ENCODE data around the gene PADI4.

PADI4 gene

DNA sequence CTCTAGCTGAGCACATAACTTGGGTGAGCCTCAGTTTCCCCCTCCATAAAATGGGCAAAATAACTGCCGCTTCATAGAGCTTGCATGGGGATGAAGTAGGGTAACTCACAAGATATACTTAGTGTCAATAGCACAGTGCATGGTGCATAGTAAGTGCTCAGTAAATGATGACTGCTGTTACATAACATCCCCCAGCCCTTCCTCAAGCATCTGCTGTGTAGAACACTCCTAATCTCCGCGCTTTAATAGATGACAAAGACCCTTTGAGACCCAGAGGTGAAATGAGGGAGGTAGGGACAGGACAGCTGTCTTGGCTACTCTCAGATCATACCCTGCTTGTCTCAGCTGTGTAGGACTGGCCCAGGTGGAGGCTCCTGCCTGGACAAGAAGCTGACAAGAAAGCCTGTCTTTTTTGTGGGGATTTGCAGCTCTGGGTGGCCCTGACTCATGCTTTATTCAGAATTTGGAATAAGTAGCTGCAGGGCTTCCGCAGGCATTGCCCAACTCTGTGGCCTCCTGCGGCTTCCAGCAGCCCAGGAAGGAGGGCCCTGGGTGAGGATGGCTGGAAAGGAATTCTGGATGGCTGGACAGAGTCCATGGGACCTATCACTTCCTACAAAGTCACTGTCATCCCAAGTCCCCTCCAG lies 20.7 kb upstream of the PADI4 start:
- DNase-seq = no peak

DNA sequence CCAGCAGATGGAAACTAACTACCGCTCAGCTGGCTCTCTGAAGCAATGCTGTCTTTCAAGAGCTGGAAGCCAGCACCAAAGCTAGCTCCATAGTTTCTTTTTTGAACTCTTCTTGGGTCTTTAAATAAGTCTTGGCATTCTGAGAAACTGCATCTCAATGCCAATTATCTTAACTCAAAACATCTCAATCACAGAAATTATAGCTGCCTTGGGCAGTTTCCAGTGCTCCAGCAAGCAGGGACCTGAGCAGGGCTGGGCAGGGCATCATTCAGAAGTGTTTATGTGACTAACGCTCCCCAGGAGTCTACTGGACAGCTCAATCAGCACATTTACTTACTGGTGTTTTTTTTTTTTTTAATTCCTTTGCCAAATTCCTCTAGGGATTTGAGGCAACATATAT lies 18.3 kb upstream of the PADI4 start:
- no peak for DNase-seq

DNA sequence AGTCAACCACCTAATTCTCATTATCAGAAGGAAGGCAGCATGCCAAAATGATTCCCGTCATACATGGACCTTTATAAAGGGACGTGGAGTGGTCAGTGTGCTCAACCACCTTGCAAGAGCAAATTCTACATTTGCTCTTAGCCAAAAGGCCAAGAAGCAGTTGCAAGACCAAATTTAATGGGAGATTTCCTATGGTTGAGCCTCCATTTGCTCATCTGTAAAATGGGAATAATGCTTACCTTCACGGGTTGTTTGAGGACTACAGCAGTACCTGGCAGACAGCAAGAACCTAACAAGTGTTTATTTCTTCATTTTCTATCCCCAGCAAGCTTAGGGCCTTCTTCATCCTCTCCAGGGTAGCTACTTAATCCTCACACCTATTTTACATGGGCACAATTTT lies 17.4 kb upstream of the PADI4 start:
- DNase-seq = no peak

DNA sequence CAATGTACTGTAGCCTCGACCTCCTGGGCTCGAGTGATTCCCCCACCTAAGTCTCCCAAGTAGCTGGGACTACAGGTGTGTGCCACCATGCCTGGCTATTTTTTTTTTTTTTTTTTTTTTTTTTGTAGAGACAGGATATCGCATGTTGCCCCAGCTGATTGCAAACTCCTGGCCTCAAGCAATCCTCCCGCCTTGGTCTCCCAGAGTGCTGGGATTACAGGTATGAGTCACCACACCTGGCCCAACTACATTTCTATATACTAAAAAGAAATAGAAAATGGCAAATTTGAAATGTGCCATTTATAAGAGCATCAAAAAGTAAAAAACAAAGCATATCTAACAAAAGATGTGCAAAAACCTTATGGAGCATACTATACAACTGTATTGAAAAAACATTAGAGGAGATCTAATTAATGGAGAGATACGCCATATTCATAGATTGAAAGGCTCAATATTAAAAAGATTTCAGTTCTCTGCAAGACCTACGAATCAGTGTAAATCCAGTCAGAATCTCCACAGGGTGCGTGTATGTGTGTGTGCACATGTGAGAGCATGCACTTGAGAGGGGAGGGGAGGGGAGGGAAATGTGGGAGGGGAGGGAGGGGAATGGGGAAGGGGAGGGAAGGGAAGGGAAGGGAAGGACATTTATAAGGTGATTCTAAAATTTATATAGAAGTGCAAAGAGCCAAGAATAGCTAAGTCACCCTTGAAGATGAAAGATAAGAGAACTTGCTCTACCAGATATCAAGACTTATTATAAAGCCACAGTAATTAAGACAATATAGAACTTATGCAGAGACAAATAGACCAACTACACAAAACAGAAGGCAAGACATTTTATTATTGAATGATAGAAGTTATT lies 15.5 kb upstream of the PADI4 start:
- DNase-seq = no peak

DNA sequence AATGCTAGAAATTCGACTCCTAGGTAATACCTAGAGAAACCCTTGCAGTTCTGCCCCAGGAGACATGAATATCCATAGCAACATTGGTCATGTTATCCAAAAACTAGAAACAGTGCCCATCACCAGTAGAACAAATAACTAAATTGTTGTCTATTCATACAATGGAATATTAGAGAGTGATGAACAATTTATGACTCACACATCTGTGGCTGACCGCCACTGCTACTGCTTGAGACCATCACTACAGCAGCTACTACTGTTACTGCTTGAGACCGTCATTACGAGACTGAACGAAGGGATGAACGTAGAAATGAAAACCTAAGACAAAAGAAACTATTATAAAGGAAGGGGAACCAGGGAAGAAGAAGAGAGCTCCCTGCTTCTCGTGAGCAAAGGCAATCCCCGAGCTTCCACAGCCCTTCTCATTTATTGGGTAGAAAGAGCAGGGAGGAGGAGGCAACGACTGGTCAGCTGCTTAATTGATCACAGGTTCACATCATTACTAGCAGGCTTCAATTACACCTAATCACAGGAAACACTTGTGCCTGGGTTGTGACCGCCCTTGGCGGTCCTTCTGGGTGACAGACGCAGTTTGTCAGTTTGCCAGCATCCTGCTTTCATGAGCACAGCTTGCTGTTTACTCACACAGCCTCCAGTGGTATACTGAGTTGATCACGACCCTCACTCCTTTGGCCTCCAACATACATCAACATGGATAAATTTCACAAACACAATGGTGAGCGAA lies 14.1 kb upstream of the PADI4 start:
- no peak for DNase-seq

DNA sequence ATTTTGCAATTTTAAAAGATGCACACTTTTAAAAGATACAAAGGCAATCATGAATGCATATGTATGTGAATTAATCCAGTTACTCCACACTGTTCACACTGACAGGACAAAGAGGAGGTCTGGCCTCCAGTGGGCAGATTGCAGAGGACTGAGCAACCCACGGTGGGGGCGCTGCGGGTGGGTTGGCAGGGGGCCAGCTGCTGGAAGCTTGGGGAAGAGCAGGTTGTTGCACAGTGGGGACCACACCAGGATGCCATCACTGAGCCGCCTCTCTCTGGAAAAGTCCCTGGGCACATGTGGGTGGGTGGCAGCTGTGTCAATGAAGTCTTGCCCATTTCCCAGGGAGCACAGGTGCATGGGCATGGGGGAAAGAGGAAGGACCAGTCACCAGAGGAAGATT lies 12.7 kb upstream of the PADI4 start:
- DNase-seq = no peak

DNA sequence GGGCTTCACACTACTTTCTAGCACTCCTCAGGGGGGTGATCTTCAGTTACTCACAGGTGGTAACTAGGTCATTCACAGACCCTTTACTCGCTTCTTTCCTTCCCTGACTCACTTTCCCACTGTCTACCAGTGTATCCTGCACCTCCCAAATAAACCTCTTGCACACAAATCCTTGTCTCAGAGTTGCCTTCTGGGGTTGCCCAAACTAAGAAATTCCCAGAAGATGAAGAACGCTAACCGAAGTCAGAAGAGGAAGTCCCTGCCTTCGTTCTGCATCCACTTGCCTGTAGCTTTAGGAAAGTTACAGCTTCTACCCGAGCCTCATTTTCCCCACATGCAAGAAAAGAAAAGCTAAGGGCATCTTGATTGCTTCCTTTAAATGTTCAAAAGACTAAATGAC lies 11.9 kb upstream of the PADI4 start:
- no peak for DNase-seq

DNA sequence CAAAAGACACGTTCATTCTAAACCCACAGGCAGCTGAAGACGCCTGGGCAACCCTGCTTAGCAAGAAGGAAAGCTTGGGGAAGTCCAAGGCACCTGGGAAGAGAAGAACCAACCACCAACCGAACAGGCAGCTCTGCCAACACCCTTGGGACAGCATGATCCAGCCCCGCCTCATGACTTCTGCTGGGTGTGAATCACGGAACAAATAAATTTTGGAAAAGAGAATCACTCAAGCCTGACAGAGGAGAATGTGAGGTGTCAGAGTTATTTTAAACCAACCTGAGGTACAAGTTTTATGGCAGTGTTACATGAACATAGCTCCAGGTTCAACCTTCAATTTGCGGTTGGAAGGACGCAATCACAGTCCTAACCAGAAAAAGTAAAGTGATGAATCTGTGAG lies 10.0 kb upstream of the PADI4 start:
- no peak for DNase-seq

DNA sequence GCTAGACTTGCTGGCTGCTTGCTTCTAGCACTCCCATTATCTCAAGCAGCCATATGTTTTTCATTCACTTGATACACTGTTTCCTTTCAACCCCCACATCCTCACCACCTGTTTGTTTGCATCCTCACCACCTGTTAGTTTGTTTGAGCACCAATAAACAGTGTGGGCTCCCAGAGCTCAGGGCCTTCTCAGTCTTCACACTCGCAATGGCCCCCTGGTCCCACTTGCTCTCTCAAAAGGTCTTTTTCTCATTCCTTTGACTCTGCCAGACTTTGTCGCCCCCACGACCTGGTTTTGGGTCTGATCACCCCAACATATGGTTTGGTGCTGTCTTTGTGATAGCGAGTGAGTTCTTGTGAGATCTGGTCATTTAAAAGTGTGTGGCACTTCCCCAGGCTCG lies 6.2 kb upstream of the PADI4 start:
- peak; percentile 92 for DNase-seq

DNA sequence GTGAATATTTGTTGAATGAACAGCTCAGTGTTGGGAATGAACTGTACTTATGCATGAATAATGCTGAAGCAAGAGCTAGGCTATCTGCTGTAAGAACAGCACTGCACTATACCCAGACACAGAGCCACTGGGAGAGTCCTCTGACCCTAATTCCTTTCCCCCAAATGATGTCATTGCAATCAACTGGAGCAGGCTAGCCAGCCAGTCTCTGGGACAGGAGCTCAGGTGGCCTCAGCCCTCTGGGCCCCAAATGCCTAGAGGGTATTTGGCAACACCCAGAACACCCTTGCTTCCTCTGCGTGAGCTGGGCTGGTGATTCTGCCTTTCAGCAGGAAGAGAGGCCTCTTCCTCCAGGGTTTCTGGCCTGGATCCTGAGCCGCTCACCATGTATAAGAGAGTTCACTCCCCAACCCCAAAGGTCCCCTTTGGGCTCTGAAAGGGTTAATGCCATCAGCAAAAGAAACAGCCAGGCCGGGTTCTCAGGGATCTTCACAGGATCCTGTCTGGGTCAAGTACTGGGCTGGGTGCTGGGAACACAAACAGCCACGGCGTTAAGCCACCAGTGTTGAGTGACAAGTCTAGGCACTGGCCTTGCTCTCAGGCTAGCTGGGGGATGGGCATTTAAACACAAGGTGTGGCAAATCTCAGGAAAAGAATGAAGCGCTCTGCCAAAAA lies 3.7 kb upstream of the PADI4 start:
- DNase-seq = peak; percentile 19

DNA sequence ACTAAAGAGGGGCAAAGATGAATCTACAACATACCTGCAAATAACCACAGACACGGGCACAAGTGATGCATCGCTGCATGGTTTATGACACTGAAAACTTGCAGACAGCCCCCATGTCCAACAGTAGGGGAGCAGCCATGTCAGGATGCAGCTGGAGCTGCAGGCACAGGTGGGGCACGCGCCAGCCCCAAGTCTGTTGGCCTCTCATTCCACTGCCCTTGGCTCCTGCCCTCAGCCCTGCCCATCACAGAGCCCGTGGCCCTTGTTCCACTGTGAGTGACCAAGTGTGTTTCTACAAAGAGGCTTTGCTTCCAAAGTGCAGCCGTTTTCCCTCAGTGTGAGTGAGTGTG lies 3.2 kb upstream of the PADI4 start:
- DNase-seq = no peak

DNA sequence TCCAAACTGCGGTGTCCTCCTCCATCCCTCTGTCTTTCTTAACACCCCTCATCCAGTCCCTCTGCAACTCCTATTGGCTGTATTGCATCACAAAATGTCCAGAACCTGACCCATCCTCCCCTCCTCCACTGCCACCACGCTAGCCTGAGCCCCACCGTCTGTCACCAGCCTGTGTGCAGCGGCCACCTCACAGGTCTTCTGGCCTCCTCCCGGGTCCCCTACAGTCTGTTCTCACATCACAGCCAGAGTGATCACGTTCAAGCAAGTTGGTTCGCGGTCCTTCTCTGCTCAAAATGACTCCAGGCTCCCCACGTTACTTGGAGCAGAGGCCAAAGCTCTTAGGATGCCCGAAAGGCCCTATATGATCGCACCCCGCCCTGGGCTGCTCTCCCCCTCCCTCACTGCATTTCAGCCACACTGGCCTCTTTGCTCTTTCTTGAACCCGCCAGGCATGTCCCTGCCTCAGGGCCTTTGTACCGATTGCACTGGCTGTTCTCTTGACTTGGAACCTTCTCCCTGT lies 2.4 kb upstream of the PADI4 start:
- DNase-seq = no peak

DNA sequence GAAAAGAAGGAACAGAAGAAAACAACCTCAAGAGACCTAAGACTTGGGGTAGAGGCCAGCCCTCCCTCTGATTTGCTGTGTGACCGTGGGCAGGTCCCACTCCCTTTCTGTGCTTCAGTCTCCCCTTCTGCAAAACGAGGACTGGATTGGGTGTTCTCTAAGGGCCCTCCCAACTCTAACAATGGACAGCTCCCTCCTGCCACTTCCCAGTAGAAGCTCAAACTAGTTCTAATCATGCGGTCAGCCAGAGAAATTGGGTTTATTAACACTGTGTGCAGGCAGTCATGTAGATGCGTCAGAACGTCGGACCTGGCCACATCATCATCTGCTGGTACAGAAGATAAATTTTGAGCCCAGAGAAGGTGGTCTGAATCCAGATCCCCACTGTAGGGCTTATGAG lies 1.6 kb upstream of the PADI4 start:
- DNase-seq = no peak

DNA sequence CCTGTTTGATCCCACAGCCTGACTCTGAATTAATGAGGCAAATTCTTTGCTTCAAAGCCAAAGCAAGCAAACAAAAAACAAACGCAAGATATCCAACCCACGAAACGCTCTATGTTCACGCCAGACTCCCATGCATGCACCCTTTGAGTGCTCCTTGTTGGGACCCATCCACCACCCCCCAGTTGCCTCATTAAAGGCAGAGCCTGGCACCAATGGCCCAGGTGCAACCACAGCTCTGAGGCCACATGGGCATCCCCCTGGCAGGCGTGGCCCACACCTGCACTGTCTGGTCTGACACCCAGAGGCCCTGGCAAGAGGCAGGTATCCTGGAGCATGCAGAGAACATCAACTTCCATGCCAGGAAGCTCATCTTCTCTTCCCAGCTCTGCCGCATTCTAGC lies 1.1 kb upstream of the PADI4 start:
- DNase-seq = no peak

DNA sequence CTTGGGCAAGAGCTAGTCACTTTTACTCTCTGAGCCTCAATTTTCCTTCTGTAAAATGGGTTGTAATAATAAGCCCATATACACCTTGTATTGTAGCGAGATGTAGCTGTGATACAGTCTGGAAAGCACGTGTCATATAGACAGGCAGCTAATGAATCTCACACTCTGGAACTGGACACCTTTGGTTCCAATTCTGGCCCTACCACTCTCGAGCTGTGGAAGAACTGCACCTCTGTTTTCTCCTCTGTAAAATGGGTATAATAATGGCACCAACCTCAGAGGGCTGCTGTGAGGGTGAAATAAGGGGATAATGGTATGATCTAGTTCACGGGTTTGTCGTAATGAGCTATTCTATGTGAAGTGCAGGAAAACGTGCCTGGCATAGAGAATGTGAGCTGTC lies 668 bp upstream of the PADI4 start:
- no peak for DNase-seq

DNA sequence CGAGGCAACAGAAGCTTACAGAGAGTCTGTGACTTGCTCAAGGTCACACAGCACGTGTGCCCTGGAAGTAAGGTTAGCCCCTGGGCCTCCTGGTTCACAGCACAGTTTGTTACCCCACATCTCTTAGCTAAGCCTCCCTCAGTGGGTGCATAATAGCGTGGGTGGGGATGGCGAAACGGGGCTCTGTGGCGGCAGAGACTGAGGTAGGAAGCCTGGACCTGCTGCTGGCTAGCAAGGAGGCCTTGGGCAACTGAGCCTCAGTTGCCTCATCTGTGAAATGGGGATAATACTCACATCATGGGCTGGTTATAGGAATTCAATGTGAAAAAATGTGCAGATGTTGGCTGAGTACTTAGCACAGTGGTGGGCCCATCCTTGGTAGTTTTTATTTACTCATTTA lies 596 bp downstream of the PADI4 start:
- DNase-seq = no peak

DNA sequence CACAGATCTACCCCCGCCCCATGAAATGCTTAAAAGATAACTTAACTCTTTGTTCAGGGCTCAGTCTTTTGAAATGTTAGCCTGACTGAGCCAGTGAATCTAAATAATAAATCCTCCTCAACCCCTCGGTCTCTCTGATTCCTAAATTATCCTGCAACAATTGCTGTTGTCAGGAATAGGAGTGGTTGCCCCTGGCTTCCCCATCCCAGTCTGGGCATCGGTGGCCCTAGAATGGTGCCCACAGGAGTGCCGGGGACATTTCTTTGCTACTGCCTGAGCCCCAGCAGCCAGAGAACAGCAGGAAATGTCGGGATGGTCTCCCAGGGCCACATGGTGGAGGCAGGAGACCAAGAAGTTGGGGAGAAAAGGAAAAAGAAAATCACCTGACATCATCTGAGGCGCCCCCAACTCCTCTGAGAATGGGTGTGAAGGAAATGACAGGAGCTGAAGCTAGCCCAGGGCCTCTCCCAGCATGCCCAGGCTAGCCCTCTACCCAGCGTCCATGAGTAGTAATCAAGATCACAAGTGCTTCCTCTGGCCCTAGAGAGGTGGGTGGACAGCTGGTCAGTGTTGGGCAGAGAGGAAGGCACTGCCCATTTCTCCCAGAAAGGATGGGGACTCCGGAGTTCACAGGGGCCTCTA lies 1.6 kb downstream of the PADI4 start:
- DNase-seq = no peak

DNA sequence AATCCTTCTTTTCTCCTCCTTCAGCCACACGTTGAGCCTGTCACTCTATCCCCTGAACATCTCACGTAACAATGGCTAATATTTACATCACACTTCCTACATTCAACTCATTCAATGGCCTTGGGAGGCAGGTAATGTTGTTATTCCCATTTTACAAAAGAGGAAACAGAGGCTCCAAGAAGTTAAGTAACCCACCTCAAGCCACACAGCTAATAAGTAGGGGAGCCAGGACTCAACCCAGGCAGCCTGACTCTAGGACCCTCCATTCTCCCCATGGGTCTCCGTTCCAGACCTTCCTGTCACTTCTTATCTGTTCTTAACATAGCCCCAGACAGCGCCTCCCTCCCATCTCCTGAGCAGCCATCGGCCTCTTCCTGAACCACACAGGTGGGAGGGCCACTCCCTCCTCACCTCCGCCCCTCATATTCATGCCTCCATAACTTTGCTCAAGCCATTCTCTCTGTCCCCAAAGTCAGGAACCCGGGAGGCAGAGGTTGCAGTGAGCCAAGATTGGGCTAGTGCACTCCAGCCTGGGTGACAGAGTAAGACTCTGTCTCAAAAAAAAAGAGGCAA lies 2.2 kb downstream of the PADI4 start:
- DNase-seq = no peak

DNA sequence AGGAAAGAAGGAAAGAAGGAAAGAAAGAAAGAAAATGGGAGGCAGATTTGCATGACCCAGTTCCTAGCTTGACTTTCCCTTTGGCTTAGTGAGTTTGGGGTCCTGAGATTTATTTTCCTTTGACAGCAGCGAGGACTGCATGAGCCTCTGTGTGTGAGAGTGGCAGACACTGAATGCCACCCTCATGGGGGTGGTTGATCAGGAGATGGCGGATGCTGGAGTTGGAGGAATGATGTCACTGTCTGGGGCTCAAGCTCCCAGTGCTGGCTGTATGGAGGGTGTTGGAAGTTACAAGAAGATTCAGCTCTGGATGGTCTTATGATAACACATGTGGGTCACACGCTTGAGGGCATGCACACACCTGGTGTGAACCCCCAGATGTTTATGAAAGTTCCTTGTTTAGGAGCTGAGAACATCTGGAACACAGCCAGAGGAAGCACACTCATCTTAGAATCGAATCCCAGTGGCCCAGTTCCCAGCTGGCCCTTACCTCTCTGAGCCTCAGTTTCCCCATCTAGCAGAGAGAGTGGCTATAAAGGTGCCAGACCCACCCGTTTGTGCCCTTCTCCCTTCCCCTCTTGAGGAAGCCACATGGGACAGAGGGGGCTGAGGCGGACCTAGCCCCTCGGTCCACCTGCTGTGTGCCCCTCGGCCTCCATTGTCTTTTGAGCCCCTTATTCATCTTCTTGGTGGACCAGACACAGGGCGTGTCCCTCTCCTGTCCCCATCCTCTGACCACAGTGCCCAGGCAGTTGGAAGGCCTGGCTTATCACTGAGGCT lies 5.7 kb downstream of the PADI4 start:
- no peak for DNase-seq

DNA sequence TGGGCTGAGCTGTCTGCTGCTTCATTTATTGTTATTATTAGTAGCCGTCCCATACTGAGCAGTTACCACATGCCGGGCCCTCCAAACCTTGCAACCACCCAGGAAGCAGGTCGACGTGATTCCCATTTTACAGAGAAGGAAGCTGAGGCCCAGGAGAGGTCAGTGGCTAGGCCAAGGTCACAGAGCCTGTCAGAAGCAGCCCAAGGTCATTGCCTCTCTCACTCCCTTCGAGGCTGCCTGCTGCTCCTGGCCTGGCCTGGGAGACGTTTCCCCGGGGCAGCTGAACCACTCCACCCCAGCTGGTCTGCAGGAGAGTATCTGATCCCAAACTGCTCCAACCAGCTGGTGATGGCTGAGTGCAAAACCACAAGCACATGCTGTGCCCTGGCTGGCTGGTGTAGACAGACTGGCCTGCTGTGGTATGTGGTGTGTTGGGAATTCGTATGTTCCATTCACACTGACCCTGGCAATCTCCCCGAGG lies 6.5 kb downstream of the PADI4 start:
- no peak for DNase-seq

DNA sequence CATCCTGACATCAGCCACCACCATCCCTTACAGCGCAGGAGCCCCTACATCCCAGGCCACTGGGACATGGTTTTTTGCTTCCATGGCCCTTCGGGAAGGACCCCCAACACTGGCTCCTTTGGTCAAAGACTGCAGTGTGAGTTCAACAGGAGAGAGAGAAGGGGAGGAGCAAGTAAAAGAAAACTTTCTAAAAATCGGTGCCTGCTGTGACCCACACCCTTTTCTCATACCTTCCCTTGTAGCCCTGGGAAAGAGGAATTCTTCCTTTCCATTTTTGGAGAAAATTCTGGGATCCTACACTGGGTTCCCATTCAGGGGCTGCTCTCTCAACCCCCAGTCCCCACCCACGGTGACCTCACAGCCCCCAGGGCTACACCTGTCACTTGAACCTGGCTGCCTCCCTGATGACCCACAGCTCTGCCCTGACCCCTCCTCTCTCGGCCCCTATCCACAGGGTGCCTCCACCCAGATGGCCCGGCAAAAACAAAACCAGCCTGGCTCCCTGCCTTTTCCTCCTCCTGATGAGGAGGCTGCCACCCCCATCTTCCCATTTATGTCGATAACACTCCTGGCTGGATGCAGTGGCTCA lies 7.6 kb downstream of the PADI4 start:
- DNase-seq = no peak

Data from NCI-H2171 treated with DMSO at 0.1 percent for 48 hours (cell line).